HG02973 (cell line): ENCODE measurements around the gene PTRHD1.

Source experiments
- ATAC-seq: cut with Tn5 transposase; IDR thresholded peaks from one replicate; pipeline ENCODE4 v1.9.1; 2021; ENCODE audit warnings: moderate library complexity; ENCODE audit not compliant: unreplicated experiment

Gene PTRHD1

GRCh38 chr2:24762518-24762917 lies 30.7 kb downstream of the PTRHD1 start:
- no peak for ATAC-seq

- ATAC-seq: no peak
Observed at GRCh38 chr2:24761866-24762265, 31.3 kb downstream of the PTRHD1 start.

- ATAC-seq: no peak
Observed at GRCh38 chr2:24756789-24757188, 36.4 kb downstream of the PTRHD1 start.

GRCh38 chr2:24754985-24755705 lies 38.0 kb downstream of the PTRHD1 start:
- no peak for ATAC-seq

- no peak for ATAC-seq
Observed at GRCh38 chr2:24749069-24749691, 44.0 kb downstream of the PTRHD1 start.

GRCh38 chr2:24747299-24747698 lies 45.9 kb downstream of the PTRHD1 start:
- ATAC-seq: no peak

- no peak for ATAC-seq
Observed at GRCh38 chr2:24745825-24746224, 47.4 kb downstream of the PTRHD1 start.

- no peak for ATAC-seq
Observed at GRCh38 chr2:24744356-24744755, 48.8 kb downstream of the PTRHD1 start.

GRCh38 chr2:24743924-24744323 lies 49.3 kb downstream of the PTRHD1 start:
- ATAC-seq: no peak

GRCh38 chr2:24742730-24743129 lies 50.5 kb downstream of the PTRHD1 start:
- ATAC-seq: no peak

- ATAC-seq: no peak
Observed at GRCh38 chr2:24740142-24740541, 53.0 kb downstream of the PTRHD1 start.
